Bronchial epithelial cell (primary cell): Measurements from ENCODE around the gene LZTFL1. TPM values are rescaled to one million over a fixed set of nuclear protein-coding genes. Genes with fewer than 3 reads are reported as not detected.

ENCODE experiments used
- DNase-seq: peaks from one replicate; pipeline ENCODE4 v3.0.0-alpha.2; 2010; ENCODE audit warnings: low read depth
- FAIRE-seq: peaks from 2 replicates; lab custom pipeline; 2011; peaks lifted over from hg19 to GRCh38; lab: Jason Lieb, UNC
- H3K27me3 ChIP-seq: 2 replicates; pipeline ENCODE4 v1.5.1; 2011; ENCODE audit warnings: low read length; ENCODE audit not compliant: control insufficient read depth, insufficient read depth
- H3K36me3 ChIP-seq: 2 replicates; pipeline ENCODE4 v1.5.1; 2011; ENCODE audit warnings: low read length; ENCODE audit not compliant: control insufficient read depth, insufficient read depth
- H3K4me3 ChIP-seq: 2 replicates; pipeline ENCODE4 v1.5.1; 2011; ENCODE audit warnings: mild to moderate bottlenecking, low read depth, low read length, control low read depth
- total RNA-seq: library from RNA; depleted of rRNA; stranded (reverse); fragments of >200 nt; gene quantifications from 2 replicates; pipeline ENCODE4 v1.2.1, GENCODE V29; 2014
- TF ChIP-seq, protein P1 (sequence below): IDR thresholded peaks from 2 replicates; pipeline ENCODE4 v1.5.1; 2011; ENCODE audit warnings: mild to moderate bottlenecking, moderate library complexity, low read length, control low read depth, inconsistent platforms; ENCODE audit not compliant: insufficient read depth, severe bottlenecking

Gene LZTFL1
- total RNA-seq, 1 donor from 2014 or later: 7.1 TPM

DNA sequence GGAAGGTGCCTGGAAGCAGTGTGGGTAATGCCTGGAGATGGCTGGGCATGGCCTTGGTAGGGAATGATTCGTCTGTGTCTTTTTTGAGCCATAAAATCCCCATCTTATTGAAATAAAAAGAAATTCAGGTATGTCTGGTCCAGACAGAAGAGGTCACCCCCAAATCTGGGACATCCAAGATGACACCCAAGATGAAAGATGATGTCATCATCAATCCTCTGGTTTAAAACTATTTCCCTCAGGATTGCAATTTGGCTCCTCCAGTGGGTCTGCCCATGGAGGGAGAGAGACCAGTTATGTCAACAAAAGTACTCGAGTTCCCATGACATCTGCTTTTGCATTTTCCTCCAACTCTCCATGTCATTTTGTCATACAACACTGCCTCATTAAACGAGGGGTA is 27.7 kb upstream of the LZTFL1 start:
- no peak for FAIRE-seq
- DNase-seq: no peak
- Histone ChIP-seq H3K4me3 (no peak overlapping the region), H3K27me3 (peaks cover 6% of the 10 kb centered on the region), H3K36me3 (no peaks in the 10 kb centered on the region)
- TF ChIP-seq, protein P1, sequence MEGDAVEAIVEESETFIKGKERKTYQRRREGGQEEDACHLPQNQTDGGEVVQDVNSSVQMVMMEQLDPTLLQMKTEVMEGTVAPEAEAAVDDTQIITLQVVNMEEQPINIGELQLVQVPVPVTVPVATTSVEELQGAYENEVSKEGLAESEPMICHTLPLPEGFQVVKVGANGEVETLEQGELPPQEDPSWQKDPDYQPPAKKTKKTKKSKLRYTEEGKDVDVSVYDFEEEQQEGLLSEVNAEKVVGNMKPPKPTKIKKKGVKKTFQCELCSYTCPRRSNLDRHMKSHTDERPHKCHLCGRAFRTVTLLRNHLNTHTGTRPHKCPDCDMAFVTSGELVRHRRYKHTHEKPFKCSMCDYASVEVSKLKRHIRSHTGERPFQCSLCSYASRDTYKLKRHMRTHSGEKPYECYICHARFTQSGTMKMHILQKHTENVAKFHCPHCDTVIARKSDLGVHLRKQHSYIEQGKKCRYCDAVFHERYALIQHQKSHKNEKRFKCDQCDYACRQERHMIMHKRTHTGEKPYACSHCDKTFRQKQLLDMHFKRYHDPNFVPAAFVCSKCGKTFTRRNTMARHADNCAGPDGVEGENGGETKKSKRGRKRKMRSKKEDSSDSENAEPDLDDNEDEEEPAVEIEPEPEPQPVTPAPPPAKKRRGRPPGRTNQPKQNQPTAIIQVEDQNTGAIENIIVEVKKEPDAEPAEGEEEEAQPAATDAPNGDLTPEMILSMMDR: no peak

DNA sequence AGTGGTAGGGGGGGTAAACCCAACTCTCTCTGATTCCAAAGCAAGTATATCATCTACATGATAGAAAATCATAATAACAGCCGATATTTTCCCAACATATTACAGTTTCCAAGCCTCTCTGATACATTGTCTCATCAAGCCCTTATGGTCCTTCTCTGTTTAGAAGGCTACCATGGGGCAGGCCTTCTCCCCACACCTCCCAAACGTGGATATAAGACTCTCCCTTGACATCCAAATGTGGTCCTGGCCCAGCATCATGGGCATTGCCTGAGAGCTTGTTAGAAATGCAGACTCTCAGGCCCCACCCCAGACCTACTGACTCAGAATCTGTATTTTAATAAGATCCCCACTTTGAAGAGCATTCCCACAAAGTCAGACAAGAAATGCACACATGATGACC is 26.7 kb upstream of the LZTFL1 start:
- peaks cover 6% of the 10 kb centered on the region for H3K27me3 ChIP-seq

DNA sequence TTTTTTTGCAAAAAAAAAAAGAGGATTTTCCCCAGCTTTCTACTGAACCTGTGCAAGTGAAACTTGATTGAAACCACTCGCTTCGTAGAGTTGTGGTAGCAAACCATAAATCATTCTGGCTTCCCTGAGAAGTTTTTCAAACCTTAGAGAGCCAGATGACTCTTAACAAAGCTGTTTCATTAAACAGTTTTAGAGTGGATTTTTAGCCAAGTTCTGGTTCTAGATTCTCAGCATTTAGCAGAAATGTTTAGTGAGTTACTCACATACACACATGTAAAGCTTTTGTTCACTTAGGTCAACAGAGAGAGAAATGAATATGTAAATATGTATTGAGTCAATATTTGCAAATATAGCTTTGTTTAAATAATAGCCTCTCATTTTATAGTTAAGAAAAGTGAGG is 26.3 kb upstream of the LZTFL1 start:
- FAIRE-seq: no peak
- TF ChIP-seq, protein P1: no peak

More for the DNA sequence above, 26.7 kb upstream of the LZTFL1 start:
- Histone ChIP-seq H3K4me3 (no peak overlapping the region), H3K36me3 (no peaks in the 10 kb centered on the region)
- TF ChIP-seq, protein P1: no peak
- FAIRE-seq (no peak), DNase-seq (no peak)

DNA sequence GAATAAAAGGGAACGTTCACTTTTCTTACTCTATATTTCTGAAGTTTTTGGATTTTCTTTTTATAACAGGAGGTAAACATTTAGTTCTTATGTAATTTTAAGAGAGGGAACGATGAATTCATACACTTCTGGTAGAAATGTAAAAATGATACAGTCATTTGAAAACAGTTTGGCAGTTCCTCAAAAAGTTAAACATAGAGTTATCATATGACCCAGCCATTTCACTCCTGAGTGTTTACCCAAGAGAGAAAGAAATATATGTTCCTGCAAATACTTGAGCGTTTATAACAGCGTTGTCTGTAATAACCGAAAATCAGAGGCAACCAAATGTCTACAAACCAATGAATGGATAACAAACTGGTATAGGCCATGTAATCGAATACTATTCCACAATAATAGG is 23.6 kb upstream of the LZTFL1 start:
- TF ChIP-seq, protein P1: no peak
- Histone ChIP-seq H3K27me3 (peaks cover 5% of the 10 kb centered on the region), H3K4me3 (no peak overlapping the region), H3K36me3 (no peaks in the 10 kb centered on the region)
- no peak for FAIRE-seq
- no peak for DNase-seq

More for the DNA sequence above, 26.3 kb upstream of the LZTFL1 start:
- Histone ChIP-seq H3K36me3 (no peaks in the 10 kb centered on the region), H3K27me3 (peaks cover 6% of the 10 kb centered on the region), H3K4me3 (no peak overlapping the region)
- DNase-seq: peak; percentile 43

DNA sequence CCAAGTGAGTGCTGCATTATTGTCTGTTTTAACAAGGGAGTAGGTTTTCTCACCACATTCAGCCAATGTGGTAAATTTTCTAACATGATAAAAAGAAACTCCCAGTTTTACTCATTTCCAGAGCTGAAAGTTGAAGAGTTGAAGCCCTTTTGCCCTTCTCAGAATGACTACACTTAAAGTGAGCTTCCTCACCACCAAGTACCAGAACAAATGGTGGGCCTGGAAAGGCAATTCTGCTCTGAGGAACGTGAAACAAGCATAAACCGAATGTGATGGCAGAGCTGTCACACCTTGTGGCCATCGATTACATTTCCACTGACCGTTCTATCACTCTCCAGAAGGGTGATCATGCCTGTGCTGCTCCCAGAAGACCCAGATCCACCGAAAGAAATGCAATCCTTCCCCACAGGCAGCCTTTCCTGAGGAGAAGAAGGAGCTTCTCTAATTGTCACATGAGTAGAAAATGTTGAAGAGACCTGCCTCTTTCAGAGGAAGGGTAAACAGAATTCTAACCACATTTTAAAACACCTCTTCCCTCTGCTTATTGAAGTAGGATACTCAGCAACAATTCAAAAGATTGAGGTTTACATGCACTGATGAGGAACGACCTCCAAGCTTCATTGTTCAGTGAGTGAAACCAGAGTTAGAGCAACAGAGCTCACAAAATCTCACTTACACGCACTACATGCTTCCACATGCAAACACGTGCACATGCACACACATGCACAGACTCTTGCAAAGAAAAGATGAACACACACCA is 23.0 kb upstream of the LZTFL1 start:
- Histone ChIP-seq H3K36me3 (no peaks in the 10 kb centered on the region), H3K27me3 (peaks cover 5% of the 10 kb centered on the region), H3K4me3 (no peak overlapping the region)
- TF ChIP-seq, protein P1: no peak
- FAIRE-seq (no peak), DNase-seq (no peak)
